K562 treated with DMSO at 1 percent for 4 hours (cell line): Measurements from ENCODE around the gene IL17RE. TPM values are rescaled to one million over a fixed set of nuclear protein-coding genes. Genes with fewer than 3 reads are reported as not detected.

Experiments used
- total RNA-seq: library from RNA; unstranded; fragments of 300-600 nt; gene quantifications from 2 replicates; pipeline ENCODE4 v1.2.3, GENCODE V29; 2022; ENCODE audit not compliant: insufficient read depth

Gene IL17RE, protein sequence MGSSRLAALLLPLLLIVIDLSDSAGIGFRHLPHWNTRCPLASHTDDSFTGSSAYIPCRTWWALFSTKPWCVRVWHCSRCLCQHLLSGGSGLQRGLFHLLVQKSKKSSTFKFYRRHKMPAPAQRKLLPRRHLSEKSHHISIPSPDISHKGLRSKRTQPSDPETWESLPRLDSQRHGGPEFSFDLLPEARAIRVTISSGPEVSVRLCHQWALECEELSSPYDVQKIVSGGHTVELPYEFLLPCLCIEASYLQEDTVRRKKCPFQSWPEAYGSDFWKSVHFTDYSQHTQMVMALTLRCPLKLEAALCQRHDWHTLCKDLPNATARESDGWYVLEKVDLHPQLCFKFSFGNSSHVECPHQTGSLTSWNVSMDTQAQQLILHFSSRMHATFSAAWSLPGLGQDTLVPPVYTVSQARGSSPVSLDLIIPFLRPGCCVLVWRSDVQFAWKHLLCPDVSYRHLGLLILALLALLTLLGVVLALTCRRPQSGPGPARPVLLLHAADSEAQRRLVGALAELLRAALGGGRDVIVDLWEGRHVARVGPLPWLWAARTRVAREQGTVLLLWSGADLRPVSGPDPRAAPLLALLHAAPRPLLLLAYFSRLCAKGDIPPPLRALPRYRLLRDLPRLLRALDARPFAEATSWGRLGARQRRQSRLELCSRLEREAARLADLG
- 0.47 and 0.73 TPM in 2 replicates for total RNA-seq

DNA sequence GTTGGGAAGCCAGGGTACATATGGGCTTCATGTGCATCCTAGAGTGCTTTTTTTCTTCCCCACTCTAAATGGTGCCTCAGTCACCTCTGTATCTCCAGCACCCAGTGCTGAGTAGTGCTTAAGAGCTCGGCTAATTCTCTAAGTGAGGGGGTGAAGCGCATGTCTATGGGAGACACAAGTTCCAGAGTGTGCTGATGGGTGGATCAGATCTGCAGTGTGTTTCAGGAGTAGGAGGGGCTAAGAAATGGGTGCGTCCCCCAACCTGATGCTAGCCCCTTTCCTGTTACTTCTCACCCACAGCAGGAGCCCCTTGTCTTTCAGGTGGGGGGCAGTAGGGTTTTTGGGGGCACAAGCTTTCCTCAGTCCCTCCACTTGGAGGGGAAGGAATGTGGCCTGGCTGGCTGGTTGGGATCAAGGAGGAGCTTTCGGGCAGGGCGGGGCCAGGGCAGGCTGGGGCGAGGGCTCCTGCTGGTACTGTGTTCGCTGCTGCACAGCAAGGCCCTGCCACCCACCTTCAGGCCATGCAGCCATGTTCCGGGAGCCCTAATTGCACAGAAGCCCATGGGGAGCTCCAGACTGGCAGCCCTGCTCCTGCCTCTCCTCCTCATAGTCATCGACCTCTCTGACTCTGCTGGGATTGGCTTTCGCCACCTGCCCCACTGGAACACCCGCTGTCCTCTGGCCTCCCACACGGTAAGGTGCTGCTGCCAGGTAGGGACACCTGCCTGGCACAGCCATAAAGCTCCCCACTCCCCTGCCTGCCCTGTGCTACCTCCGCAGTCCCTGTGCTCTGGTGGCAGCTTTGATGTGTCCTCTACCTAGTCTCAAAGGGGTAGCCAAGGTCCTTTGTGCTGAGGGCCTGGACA, at the start of gene IL17RE:
Gene IL17RE, plus strand, starts transcription at position 477 of the 866 bp plus-strand sequence. Its CDS starts 85 bp downstream, at position 562.

DNA sequence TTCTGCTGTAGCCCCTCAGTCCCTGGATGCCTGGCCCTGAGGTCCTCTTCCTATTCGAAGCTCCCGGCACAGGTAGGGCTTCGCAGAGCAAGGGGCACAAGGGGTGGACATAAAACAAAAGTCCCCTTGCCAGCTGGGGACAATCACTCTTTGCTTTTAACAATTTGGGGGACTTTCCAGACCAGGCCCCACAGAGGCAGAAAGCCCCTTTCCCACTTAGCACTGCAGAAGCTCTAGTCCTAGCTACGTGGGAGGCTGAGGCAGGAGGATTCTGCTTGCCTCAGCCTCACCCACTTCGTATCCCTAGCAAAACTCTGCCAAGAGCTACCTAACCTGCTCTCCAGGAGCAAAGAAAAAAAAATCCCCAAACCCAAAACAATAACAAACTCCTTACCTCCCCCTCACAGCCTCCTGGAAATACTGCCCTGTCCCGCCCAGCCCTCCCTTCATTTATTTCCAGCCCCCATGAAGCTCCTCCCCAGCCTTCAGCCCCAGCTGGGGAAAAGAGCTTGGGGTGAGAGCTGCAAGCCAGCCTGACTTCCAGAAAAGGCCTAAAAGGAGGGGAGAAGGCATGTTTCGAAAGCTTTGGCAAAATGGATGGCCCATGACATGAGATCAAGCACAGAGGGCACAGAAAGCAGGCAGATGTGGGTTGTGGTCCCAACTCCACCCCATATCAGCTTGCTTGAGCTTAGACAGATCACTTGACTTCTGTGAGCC, 22.7 kb upstream of the IL17RE start, which contains the start of gene CIDEC:
Gene CIDEC, minus strand, starts transcription at position 424 of the 720 bp plus-strand sequence. CDS start 1,767 bp downstream, outside the sequence.

DNA sequence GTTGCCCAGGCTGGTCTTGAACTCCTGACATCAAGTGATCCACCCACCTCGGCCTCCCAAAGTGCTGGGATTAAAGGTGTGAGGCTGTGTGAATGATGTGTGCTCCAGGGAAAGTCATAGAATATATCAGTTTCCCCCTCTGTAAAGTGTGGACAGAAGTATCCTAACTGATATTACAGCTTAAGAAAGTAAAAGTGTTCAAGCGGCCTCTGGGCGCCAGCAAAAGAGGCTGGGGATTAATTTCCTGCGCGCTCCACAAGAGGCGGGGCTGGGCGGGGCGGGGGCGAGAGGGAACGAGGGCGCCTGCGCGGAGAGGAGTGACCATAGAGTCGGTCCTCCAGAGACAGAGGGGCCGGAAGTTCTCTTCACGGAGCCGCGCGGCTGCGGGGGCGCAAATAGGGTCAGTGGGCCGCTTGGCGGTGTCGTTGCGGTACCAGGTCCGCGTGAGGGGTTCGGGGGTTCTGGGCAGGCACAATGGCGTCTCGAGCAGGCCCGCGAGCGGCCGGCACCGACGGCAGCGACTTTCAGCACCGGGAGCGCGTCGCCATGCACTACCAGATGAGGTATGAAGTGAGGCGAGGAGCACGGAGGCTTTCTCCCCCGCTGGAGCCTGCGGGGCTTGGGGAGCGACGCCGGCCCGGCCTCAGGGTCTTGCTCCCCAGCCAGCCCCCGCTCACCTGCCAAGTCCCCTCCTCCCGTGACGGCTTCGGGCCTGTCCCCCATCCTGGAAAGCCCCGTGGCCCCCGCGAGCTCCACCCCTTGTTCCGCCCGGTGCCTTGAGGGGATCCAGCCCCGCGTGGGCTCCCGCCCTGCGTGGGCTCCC, 12.2 kb upstream of the IL17RE start, which contains the start of gene JAGN1:
Gene JAGN1, plus strand, starts transcription at position 362 of the 823 bp plus-strand sequence. Its CDS starts 113 bp downstream, at position 475.

DNA sequence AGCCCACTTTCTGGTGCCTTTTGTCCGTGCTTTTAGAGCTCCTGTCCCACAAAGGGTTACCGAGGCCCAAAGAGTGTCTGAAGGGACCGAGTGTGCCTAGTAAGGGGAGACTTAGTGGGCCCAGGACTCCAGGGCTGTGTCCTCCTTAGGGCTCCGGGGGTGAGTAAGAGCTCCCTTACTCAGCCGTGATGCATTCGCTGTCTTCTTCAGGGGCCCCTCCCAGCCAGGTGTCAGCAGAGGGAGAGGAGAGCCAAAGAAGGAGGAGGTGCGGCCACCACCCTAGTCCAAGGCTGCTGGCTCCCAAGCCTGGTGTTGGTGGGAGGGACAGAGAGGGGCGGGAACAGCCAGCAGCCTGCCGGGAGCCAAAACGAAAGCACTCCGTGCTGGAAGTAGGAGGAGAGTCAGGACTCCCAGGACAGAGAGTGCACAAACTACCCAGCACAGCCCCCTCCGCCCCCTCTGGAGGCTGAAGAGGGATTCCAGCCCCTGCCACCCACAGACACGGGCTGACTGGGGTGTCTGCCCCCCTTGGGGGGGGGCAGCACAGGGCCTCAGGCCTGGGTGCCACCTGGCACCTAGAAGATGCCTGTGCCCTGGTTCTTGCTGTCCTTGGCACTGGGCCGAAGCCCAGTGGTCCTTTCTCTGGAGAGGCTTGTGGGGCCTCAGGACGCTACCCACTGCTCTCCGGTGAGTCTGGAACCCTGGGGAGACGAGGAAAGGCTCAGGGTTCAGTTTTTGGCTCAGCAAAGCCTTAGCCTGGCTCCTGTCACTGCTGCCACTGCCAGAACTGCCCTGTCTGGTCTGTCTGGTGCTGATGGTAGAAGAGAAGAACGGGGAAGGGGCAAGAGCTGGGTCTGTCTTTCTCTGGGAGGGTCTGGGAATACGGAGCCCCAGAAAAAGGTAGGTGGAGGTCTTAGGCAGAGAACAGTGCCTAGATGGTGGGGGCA, 14.4 kb downstream of the IL17RE start, which contains the start of gene IL17RC:
Gene IL17RC, plus strand, starts transcription at position 365 of the 947 bp plus-strand sequence. Its CDS starts 218 bp downstream, at position 583.

DNA sequence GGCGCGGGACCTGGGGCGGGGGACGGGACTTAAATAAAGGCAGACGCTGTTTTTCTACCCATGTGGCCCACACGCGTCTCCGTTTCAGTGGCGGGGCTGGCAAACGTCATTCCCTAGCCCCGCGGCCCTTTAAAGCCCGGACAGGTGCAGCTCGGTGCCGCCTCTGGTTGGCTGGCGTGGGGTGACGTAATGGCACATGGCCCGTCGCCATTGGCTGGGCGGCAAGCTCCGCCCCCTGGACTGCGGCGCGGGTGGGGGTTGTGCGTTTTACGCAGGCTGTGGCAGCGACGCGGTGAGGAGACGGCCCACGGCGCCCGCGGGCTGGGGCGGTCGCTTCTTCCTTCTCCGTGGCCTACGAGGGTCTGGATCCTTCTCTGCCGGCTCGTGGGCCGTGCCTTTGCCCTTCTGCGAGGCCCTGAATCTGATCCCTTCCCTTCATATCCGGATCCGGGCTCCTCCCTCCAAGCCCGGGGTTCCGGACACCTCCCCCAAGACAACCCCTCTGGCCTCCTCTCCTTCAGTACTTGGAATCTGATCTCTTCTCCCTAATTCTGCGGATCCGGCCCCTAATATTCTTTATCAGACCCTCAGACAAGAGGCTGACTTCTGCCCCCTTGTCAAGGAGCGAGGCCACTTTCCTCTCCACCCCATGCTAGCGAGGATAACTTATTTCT, 31.1 kb downstream of the IL17RE start, which contains the start of gene CRELD1:
Gene CRELD1, plus strand, starts transcription at position 274 of the 674 bp plus-strand sequence. CDS start 605 bp downstream, outside the sequence.

DNA sequence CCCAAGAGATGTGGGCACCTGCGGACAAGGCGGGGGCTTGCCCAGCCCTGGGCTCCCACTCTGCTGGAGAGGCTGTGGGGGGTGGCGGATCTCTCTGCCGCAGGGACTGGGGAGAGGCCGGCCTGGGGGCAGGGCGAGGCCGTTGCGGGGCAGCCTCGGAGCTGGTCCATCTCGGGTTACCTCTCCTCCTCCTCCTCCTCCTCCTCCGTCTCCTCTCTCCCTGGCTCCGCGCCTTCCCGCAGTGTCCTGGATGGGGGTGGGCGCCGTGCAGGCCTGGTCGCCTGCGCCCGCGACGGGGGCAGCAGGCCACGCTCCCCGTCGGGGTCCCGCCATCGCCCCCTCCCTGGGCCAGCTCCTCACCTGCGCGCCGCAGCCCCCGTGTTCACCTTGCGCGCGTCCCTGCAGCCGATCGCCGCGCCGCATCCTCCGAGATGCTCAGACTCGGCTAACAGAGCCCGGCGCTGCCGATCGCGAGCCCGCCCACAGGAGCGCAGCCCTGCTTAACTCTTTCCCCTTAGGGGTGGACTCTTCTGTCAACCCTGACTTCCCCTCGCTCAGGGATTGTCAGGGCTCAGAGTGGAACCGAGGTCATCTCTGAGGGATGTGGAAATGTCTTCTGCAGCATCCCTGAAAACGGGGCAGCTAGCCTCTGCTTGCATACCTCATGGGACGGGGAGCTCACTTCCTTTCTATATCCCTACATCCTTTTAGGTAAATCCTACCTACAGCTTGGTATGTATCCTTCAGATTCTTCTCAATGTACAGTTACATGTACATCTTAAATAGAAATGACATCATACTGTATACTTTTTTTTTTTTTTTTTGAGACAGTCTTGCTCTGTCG, 49.5 kb downstream of the IL17RE start, which contains the start of gene PRRT3:
Gene PRRT3, minus strand, starts transcription at position 447 of the 844 bp plus-strand sequence. CDS start 2,293 bp downstream, outside the sequence.

Other genes with a start within 250 kb of the IL17RE start
- gene CPNE9, start 199.0 kb upstream of the IL17RE start, total RNA-seq: not detected in 2 replicates
- gene BRPF1, start 171.1 kb upstream of the IL17RE start, total RNA-seq: 19.5 and 29.7 TPM in 2 replicates
- gene OGG1, start 152.9 kb upstream of the IL17RE start, total RNA-seq: 20.9 and 24.2 TPM in 2 replicates
- gene CAMK1, start 132.9 kb upstream of the IL17RE start, total RNA-seq: 16.1 and 20.6 TPM in 2 replicates
- gene TADA3, start 110.4 kb upstream of the IL17RE start, total RNA-seq: 121 and 126 TPM in 2 replicates
- 31.4 and 43.3 TPM in 2 replicates for gene ARPC4, start 109.8 kb upstream of the IL17RE start, total RNA-seq
- 36.4 and 73.2 TPM in 2 replicates for gene TTLL3, start 92.6 kb upstream of the IL17RE start, total RNA-seq
- 58.7 and 68.6 TPM in 2 replicates for gene RPUSD3, start 58.8 kb upstream of the IL17RE start, total RNA-seq
- not detected in 2 replicates for gene CIDEC, start 22.6 kb upstream of the IL17RE start, total RNA-seq
- gene JAGN1, start 12.2 kb upstream of the IL17RE start, total RNA-seq: 45.5 and 55.9 TPM in 2 replicates
- gene IL17RC, start 14.2 kb downstream of the IL17RE start, total RNA-seq: 25.2 and 30.3 TPM in 2 replicates
- 14.9 and 18.3 TPM in 2 replicates for gene CRELD1, start 31.0 kb downstream of the IL17RE start, total RNA-seq
- gene PRRT3, start 49.6 kb downstream of the IL17RE start, total RNA-seq: 2.0 and 2.2 TPM in 2 replicates
- 35.7 and 39.9 TPM in 2 replicates for gene EMC3, start 84.0 kb downstream of the IL17RE start, total RNA-seq
- gene FANCD2, start 123.6 kb downstream of the IL17RE start, total RNA-seq: 43.5 and 64.5 TPM in 2 replicates
- not detected in 2 replicates for gene FANCD2OS, start 205.4 kb downstream of the IL17RE start, total RNA-seq
- 234 and 242 TPM in 2 replicates for gene BRK1, start 212.8 kb downstream of the IL17RE start, total RNA-seq
- gene VHL, start 238.9 kb downstream of the IL17RE start, total RNA-seq: 81.1 and 91.2 TPM in 2 replicates